Heart right ventricle (tissue), 16 donors: ENCODE results near the gene CDC27. TPM values are rescaled to one million over a fixed set of nuclear protein-coding genes. Genes with fewer than 3 reads are reported as not detected.
"Not testable (repeated sequence)": the region's sequence is repeated elsewhere in the genome, so short reads cannot be mapped to it uniquely, and the experiment has no call there.

ENCODE experiments used
- ATAC-seq, 8 donors: fragments of 200-7000 bp; cut with Tn5 transposase; one replicate each; pipeline ENCODE4 v1.9.1; 2020; ENCODE audit warnings: mild to moderate bottlenecking in 8 of 8, moderate library complexity in 8 of 8, moderate number of reproducible peaks in 1 of 8
- DNase-seq, 2 donors: peaks; one replicate each; pipeline ENCODE4 v3.0.0-alpha.2; 2020
- H3K27ac ChIP-seq, 10 donors: fragments of 200-600 bp; sonication (generic) in 2 of 10; one replicate each; pipeline versions ENCODE4 v1.5.0 to v1.8.0; 2020 to 2022; ENCODE audit warnings: mild to moderate bottlenecking in 3 of 10
- H3K27me3 ChIP-seq, 7 donors: fragments of 200-600 bp; one replicate each; pipeline ENCODE4 v1.8.0; 2021 to 2022; ENCODE audit warnings: mild to moderate bottlenecking in 2 of 7
- H3K36me3 ChIP-seq, 9 donors: fragments of 200-600 bp; sonication (generic) in 1 of 9; one replicate each; pipeline versions ENCODE4 v1.5.0 to v1.8.0; 2020 to 2022; ENCODE audit warnings: mild to moderate bottlenecking in 2 of 9
- H3K4me1 ChIP-seq, 9 donors: fragments of 200-600 bp; sonication (generic) in 1 of 9; one replicate each; pipeline versions ENCODE4 v1.5.0 to v1.8.0; 2020 to 2022; ENCODE audit warnings: mild to moderate bottlenecking in 4 of 9
- H3K4me3 ChIP-seq, 10 donors: fragments of 200-600 bp; sonication (generic) in 2 of 10; one replicate each; pipeline versions ENCODE4 v1.5.0 to v1.8.0; 2020 to 2022; ENCODE audit warnings: mild to moderate bottlenecking in 7 of 10, moderate library complexity in 2 of 10
- H3K9me3 ChIP-seq, 11 donors: fragments of 200-600 bp in 10 of 11; sonication (generic) in 2 of 11; one replicate each; pipeline versions ENCODE4 v1.5.0 to v1.8.0; 2013 to 2022; ENCODE audit warnings: mild to moderate bottlenecking in 2 of 11, control low read depth in 1 of 11, moderate library complexity in 1 of 11
- CTCF ChIP-seq, 9 donors: fragments of 200-600 bp; sonication (generic) in 2 of 9; IDR thresholded peaks; one replicate each; pipeline versions ENCODE4 v1.5.0 to v1.8.0; 2021 to 2022; ENCODE audit warnings: antibody characterized with exemption in 9 of 9, mild to moderate bottlenecking in 5 of 9, moderate library complexity in 1 of 9
- WGBS, 2 donors: extraction: QIAGEN DNeasy Blood & Tissue Kit; methylation state at CpG; one replicate each; pipeline ENCODE4 v1.1.7; 2013; ENCODE audit warnings: inconsistent platforms in 1 of 2; 5-methylcytosine and 5-hydroxymethylcytosine counted together
- intact Hi-C, 10 donors: fragments of 100-400 bp; cut with DNase I; formaldehyde crosslinking; loops; one replicate each; pipeline versions ENCODE4 v1.11.1 to v1.14.2; 2022
- polyA plus RNA-seq, 2 donors: library from polyadenylated mRNA; stranded (reverse); fragments of 200-250 nt; gene quantifications; one replicate each; pipeline ENCODE4 v1.2.3, GENCODE V29; 2013
- total RNA-seq, 10 donors: library from RNA; stranded (reverse); fragmentation: NEBNext Ultra II Directional in 3 of 10; extraction: Animal tissue kit (Norgen Biotek cat#: 25700) in 3 of 10; gene quantifications; one replicate each; pipeline versions ENCODE4 v1.2.1 to v1.2.4, GENCODE V29; 2021 to 2023
- donor health status: Arrhythmogenic right ventricular cardiomyopathy.
- donor health status: ischemic (EF 13 %, LVEDD 7.1; RV severe dilation, severe dysfunction).
- donor health status: healthy with polysubstance abuse.
- donor health status: DM: no; HTN: yes; CAD: no.
- donor health status: DM: no; HTN: no; CAD: no.
- donor health status: ischemic (EF 25% LVEDD 6.9; RV normal size, moderate dysfunction).
- donor health status: ischemic (EF 25% LVEDD 5.7; RV mildly dilated, moderate dysfunction).
- donor health status: healthy.
- donor health status: DM: yes; HTN: yes; CAD: no.
- donor health status: Ischemic cardiomyopathy.
- donor health status: ischemic (EF 35%, LVEDD 5.7; RV mildly dilated, moderate dysfunction).
- donor health status: nonischemic (EF 11% LVEDD 7.7; RV severe dilation, severe dysfunction).
- donor health status: DM: yes; HTN: yes; CAD: no.
- donor health status: PGD.
- donor health status: ischemic (EF 29% LVEDD 5.4; RV normal size, mild dysfunction).
- donor health status: nonischemic (EF 23%, LVEDD 6.1; RV moderate dilation, normal function).

The CDC27 gene
- total and polyA plus RNA-seq, 12 donors, result 14.0 to 103 (median 79.7) TPM

- WGBS, 2 donors, result 95 to 98% methylated on average over 3 of the region's 3 CpGs
- DNase-seq (no peak), ATAC-seq (no peak)
- intact Hi-C loops, result no loop called here
- Histone ChIP-seq H3K27ac (no peak overlapping the region), H3K4me1 (no peaks in the 10 kb centered on the region), H3K4me3 (no peak overlapping the region), H3K36me3 (peaks cover 0 to 98% (median 59%) of the 10 kb centered on the region in 9 donors), H3K9me3 (no peaks in the 10 kb centered on the region), H3K27me3 (no peaks in the 10 kb centered on the region)
- no peak for TF ChIP-seq CTCF (IDR thresholded peaks at IDR 0.05)
Observed at GRCh38 chr17:47131761-47132160, 57.3 kb downstream of the CDC27 start.

- H3K9me3 ChIP-seq, intact Hi-C loops, DNase-seq, ATAC-seq, H3K27me3 ChIP-seq, H3K4me1 ChIP-seq, H3K4me3 ChIP-seq, H3K27ac ChIP-seq: not testable (repeated sequence)
- H3K36me3 ChIP-seq, result peaks cover 0 to 100% (median 59%) of the 10 kb centered on the region in 9 donors
- WGBS, 2 donors, result 98 to 99% methylated on average over 3 of the region's 3 CpGs
Observed at GRCh38 chr17:47126835-47127234, 62.3 kb downstream of the CDC27 start.

- H3K27me3 ChIP-seq, H3K27ac ChIP-seq, H3K4me1 ChIP-seq, H3K9me3 ChIP-seq, ATAC-seq, intact Hi-C loops, DNase-seq, H3K4me3 ChIP-seq: not testable (repeated sequence)
- H3K36me3 ChIP-seq, result peaks cover 0 to 100% (median 59%) of the 10 kb centered on the region in 9 donors
- 90 to 95% methylated on average over 2 of the region's 2 CpGs for WGBS, 2 donors
Observed at GRCh38 chr17:47123262-47123661, 65.8 kb downstream of the CDC27 start.

GRCh38 chr17:47120521-47121095 is 68.5 kb downstream of the CDC27 start:
- H3K36me3 ChIP-seq, result peaks cover 0 to 87% (median 34%) of the 10 kb centered on the region in 9 donors
- no peak for TF ChIP-seq CTCF (IDR thresholded peaks at IDR 0.05)
- no peaks in the 10 kb centered on the region for H3K27me3 ChIP-seq
- intact Hi-C loops, result no loop called here
- ATAC-seq, result no peak
- no peak overlapping the region for H3K4me3 ChIP-seq
- DNase-seq, result no peak
- no peaks in the 10 kb centered on the region for H3K9me3 ChIP-seq
- H3K27ac ChIP-seq, result no peak overlapping the region
- H3K4me1 ChIP-seq, result peaks cover 0 to 4% (median 0%) of the 10 kb centered on the region in 9 donors
- 76 to 87% methylated on average over 5 of the region's 5 CpGs for WGBS, 2 donors

GRCh38 chr17:47119746-47120520 is 69.2 kb downstream of the CDC27 start:
- Histone ChIP-seq H3K27ac (no peak overlapping the region), H3K9me3 (no peaks in the 10 kb centered on the region), H3K4me1 (peaks cover 0 to 4% (median 0%) of the 10 kb centered on the region in 9 donors), H3K4me3 (no peak overlapping the region), H3K27me3 (no peaks in the 10 kb centered on the region), H3K36me3 (peaks cover 0 to 80% (median 32%) of the 10 kb centered on the region in 9 donors)
- DNase-seq (no peak), ATAC-seq (no peak)
- TF ChIP-seq CTCF (IDR thresholded peaks at IDR 0.05), result no peak
- 82 to 90% methylated on average over 2 of the region's 2 CpGs for WGBS, 2 donors
- intact Hi-C loops, result no loop called here
